ENCODE measurements around the gene PAPPA2. TPM values are rescaled to one million over a fixed set of nuclear protein-coding genes. Genes with fewer than 3 reads are reported as not detected.

The PAPPA2 gene
- total and polyA plus RNA-seq, 7 donors: 0.05 to 1.1 (median 0.06) TPM; not detected in 2

- DNase-seq: no peak
- Histone ChIP-seq H3K27ac (no peak overlapping the region), H3K4me3 (no peak overlapping the region), H3K9me3 (no peaks in the 10 kb centered on the region), H3K4me1 (no peaks in the 10 kb centered on the region), H3K27me3 (ENCODE audit: insufficient read depth in 3 of 3, low read length in 2 of 3) (no peaks in the 10 kb centered on the region), H3K36me3 (ENCODE audit: insufficient read depth in 1 of 2, low read depth in 1 of 2) (no peaks in the 10 kb centered on the region)
- intact Hi-C loops (cut with DNase I): no loop called here
- TF ChIP-seq CTCF (IDR thresholded peaks at IDR 0.05): no peak
- no peak for ATAC-seq
Observed at GRCh38 chr1:176512966-176513365, 50.0 kb downstream of the PAPPA2 start.

- Histone ChIP-seq H3K36me3 (ENCODE audit: insufficient read depth in 1 of 2, low read depth in 1 of 2) (no peaks in the 10 kb centered on the region), H3K9me3 (no peaks in the 10 kb centered on the region)
- intact Hi-C loops (cut with DNase I): no loop called here
Observed at GRCh38 chr1:176515310-176515709, 52.3 kb downstream of the PAPPA2 start.

GRCh38 chr1:176517484-176517883 lies 54.5 kb downstream of the PAPPA2 start:
- H3K27ac ChIP-seq: peak overlapping the region; percentile 46
- intact Hi-C loops (cut with DNase I): no loop called here
- TF ChIP-seq CTCF (IDR thresholded peaks at IDR 0.05): no peak
- DNase-seq: no peak
- ATAC-seq: peak; percentile 75 to 93 (median 89)
- no peaks in the 10 kb centered on the region for H3K36me3 ChIP-seq (ENCODE audit: insufficient read depth in 1 of 2, low read depth in 1 of 2)
- H3K27me3 ChIP-seq (ENCODE audit: insufficient read depth in 3 of 3, low read length in 2 of 3): peaks cover 0 to 2% (median 0%) of the 10 kb centered on the region in 3 donors
- WGBS, 3 donors: 46 to 53% (median 46%) methylated on average over 4 of the region's 4 CpGs
- no peaks in the 10 kb centered on the region for H3K4me1 ChIP-seq
- no peaks in the 10 kb centered on the region for H3K9me3 ChIP-seq
- no peak overlapping the region for H3K4me3 ChIP-seq

More at GRCh38 chr1:176515310-176515709, 52.3 kb downstream of the PAPPA2 start:
- TF ChIP-seq CTCF (IDR thresholded peaks at IDR 0.05): no peak
- WGBS, 3 donors: 46 to 57% (median 48%) methylated on average over 3 of the region's 3 CpGs
- DNase-seq (peak in 1 of 2 donors; percentile 12), ATAC-seq (peak; percentile 38 to 80 (median 61))
- no peak overlapping the region for H3K4me3 ChIP-seq
- H3K4me1 ChIP-seq: no peaks in the 10 kb centered on the region
- H3K27ac ChIP-seq: no peak overlapping the region
- peaks cover 0 to 2% (median 0%) of the 10 kb centered on the region in 3 donors for H3K27me3 ChIP-seq (ENCODE audit: insufficient read depth in 3 of 3, low read length in 2 of 3)

GRCh38 chr1:176521211-176521610 lies 58.2 kb downstream of the PAPPA2 start:
- no peaks in the 10 kb centered on the region for H3K4me1 ChIP-seq
- ATAC-seq: no peak
- TF ChIP-seq CTCF (IDR thresholded peaks at IDR 0.05): no peak
- 75 to 89% (median 80%) methylated on average over 1 of the region's 1 CpG for WGBS, 3 donors
- no peak overlapping the region for H3K4me3 ChIP-seq
- no peak overlapping the region for H3K27ac ChIP-seq
- H3K27me3 ChIP-seq (ENCODE audit: insufficient read depth in 3 of 3, low read length in 2 of 3): peaks cover 0 to 5% (median 2%) of the 10 kb centered on the region in 3 donors
- no peaks in the 10 kb centered on the region for H3K36me3 ChIP-seq (ENCODE audit: insufficient read depth in 1 of 2, low read depth in 1 of 2)
- intact Hi-C loops (cut with DNase I): no loop called here
- H3K9me3 ChIP-seq: no peaks in the 10 kb centered on the region
- no peak for DNase-seq

GRCh38 chr1:176522310-176522845 lies 59.4 kb downstream of the PAPPA2 start:
- H3K36me3 ChIP-seq (ENCODE audit: insufficient read depth in 1 of 2, low read depth in 1 of 2): no peaks in the 10 kb centered on the region
- DNase-seq: no peak
- H3K4me3 ChIP-seq: no peak overlapping the region
- H3K27me3 ChIP-seq (ENCODE audit: insufficient read depth in 3 of 3, low read length in 2 of 3): peaks cover 0 to 5% (median 2%) of the 10 kb centered on the region in 3 donors
- no peak for TF ChIP-seq CTCF (IDR thresholded peaks at IDR 0.05)
- intact Hi-C loops (cut with DNase I): no loop called here
- H3K27ac ChIP-seq: no peak overlapping the region
- H3K4me1 ChIP-seq: no peaks in the 10 kb centered on the region
- no peak for ATAC-seq
- 41 to 81% (median 74%) methylated on average over 3 of the region's 3 CpGs for WGBS, 3 donors
- no peaks in the 10 kb centered on the region for H3K9me3 ChIP-seq
